ENCODE results near the gene TMEFF2. TPM values are rescaled to one million over a fixed set of nuclear protein-coding genes. Genes with fewer than 3 reads are reported as not detected.

TMEFF2 gene
- total RNA-seq, 1 donor from 2014 or later, result 0.41 TPM

DNA sequence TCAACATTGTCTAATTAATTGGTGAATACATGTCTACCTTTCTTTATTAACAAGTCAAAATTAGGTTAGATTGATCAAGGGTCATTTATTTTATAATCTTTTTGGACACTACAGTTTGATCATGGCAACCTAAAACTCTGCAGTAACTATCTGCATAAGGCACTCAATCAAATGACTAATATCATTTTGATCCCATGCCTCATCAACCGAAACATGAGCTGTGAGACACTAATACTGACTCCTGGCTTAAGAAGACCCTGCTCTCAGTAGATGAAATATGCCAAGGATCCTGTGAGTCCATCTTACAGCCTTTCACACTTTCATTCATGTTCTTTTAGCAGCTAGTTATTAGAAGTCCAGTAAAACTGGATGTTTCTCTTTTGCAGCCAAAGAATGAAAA, 178.5 kb downstream of the TMEFF2 start:
- H3K27ac ChIP-seq (ENCODE audit: low read depth, low read length), result no peak overlapping the region
- no peaks in the 10 kb centered on the region for H3K9me3 ChIP-seq (ENCODE audit: insufficient read depth, low read depth, low read length)
- Mint-ChIP-seq H3K9me3 (ENCODE audit: unreplicated experiment) (no peaks in the 10 kb centered on the region), H3K27ac (ENCODE audit: unreplicated experiment) (no peak overlapping the region), H3K36me3 (ENCODE audit: low read depth, unreplicated experiment) (no peaks in the 10 kb centered on the region), H3K27me3 (ENCODE audit: low read depth, unreplicated experiment) (peaks cover 4% of the 10 kb centered on the region), H3K4me1 (ENCODE audit: low read depth, unreplicated experiment) (no peaks in the 10 kb centered on the region), H3K4me3 (ENCODE audit: unreplicated experiment) (no peak overlapping the region)
- DNase-seq (ENCODE audit: low read depth) (peak; percentile 76), FAIRE-seq (no peak)
- H3K9ac ChIP-seq (ENCODE audit: low read length), result no peak overlapping the region
- no peaks in the 10 kb centered on the region for H4K20me1 ChIP-seq (ENCODE audit: insufficient read depth, low read length)
- H2AFZ ChIP-seq (ENCODE audit: low read depth, low read length), result no peak overlapping the region
- no peaks in the 10 kb centered on the region for H3K36me3 ChIP-seq (ENCODE audit: insufficient read depth, low read length)
- H3K4me2 ChIP-seq (ENCODE audit: low read length), result peak overlapping the region; percentile 17
- TF ChIP-seq, protein P1, sequence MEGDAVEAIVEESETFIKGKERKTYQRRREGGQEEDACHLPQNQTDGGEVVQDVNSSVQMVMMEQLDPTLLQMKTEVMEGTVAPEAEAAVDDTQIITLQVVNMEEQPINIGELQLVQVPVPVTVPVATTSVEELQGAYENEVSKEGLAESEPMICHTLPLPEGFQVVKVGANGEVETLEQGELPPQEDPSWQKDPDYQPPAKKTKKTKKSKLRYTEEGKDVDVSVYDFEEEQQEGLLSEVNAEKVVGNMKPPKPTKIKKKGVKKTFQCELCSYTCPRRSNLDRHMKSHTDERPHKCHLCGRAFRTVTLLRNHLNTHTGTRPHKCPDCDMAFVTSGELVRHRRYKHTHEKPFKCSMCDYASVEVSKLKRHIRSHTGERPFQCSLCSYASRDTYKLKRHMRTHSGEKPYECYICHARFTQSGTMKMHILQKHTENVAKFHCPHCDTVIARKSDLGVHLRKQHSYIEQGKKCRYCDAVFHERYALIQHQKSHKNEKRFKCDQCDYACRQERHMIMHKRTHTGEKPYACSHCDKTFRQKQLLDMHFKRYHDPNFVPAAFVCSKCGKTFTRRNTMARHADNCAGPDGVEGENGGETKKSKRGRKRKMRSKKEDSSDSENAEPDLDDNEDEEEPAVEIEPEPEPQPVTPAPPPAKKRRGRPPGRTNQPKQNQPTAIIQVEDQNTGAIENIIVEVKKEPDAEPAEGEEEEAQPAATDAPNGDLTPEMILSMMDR (IDR thresholded peaks at IDR 0.05; ENCODE audit: insufficient read depth, low read depth, low read length), result no peak
- TF ChIP-seq EZH2 (IDR thresholded peaks at IDR 0.05; ENCODE audit: insufficient read depth, low read length), result no peak
- H3K27me3 ChIP-seq (ENCODE audit: insufficient read depth, low read length), result no peaks in the 10 kb centered on the region
- no peaks in the 10 kb centered on the region for H3K79me2 ChIP-seq (ENCODE audit: insufficient read depth, low read length)
- H3K4me3 ChIP-seq (ENCODE audit: insufficient read depth, low read depth, low read length), result no peak overlapping the region
- no peaks in the 10 kb centered on the region for H3K4me1 ChIP-seq (ENCODE audit: insufficient read depth, low read length)

DNA sequence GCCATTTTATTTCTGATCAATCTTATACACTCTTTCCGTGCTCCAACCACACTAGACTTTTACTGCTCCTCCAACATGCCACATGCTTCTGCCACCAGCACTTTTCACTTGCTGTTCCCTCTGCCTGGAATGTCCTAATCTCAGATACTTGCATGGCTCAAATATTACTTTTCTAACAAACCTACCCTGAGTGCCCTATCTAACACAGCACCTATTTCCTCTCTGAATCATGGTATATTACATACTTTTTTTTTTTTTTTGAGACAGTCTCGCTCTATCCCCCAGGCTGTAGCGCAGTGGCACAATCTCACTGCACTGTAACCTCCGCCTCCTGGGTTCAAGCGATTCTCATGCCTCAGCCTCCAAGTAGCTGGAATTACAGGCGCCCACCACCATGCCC, 181.5 kb downstream of the TMEFF2 start:
- no peak overlapping the region for H3K27ac Mint-ChIP-seq (ENCODE audit: unreplicated experiment)

DNA sequence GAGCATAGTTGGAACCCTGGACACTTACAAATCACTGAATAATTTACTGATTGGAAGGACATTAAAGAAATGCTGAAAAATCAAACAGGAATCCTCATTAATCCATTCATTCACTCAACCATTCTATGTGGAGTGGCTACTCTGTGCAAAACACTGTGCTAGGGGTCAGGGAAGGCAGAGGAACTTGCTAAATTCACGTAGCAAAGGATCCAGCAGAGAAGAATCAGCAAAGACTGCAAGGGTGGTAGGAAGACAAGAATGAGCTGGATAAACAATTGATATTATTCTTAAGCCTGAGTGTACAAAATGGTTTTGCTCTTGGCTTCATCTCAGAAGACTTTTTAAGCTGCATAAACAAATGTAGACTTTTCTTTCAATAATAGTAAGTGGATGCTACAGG, 183.5 kb downstream of the TMEFF2 start:
- Histone ChIP-seq H3K36me3 (ENCODE audit: insufficient read depth, low read length) (no peaks in the 10 kb centered on the region), H2AFZ (ENCODE audit: low read depth, low read length) (peak overlapping the region; percentile 22), H3K9me3 (ENCODE audit: insufficient read depth, low read depth, low read length) (no peaks in the 10 kb centered on the region), H3K27me3 (ENCODE audit: insufficient read depth, low read length) (no peaks in the 10 kb centered on the region), H3K4me2 (ENCODE audit: low read length) (no peak overlapping the region), H3K27ac (ENCODE audit: low read depth, low read length) (no peak overlapping the region), H3K79me2 (ENCODE audit: insufficient read depth, low read length) (no peaks in the 10 kb centered on the region), H3K4me3 (ENCODE audit: insufficient read depth, low read depth, low read length) (no peak overlapping the region), H4K20me1 (ENCODE audit: insufficient read depth, low read length) (no peaks in the 10 kb centered on the region), H3K4me1 (ENCODE audit: insufficient read depth, low read length) (no peaks in the 10 kb centered on the region), H3K9ac (ENCODE audit: low read length) (no peak overlapping the region)
- no peak for FAIRE-seq
- H3K4me1 Mint-ChIP-seq (ENCODE audit: low read depth, unreplicated experiment), result peaks cover 6% of the 10 kb centered on the region
- TF ChIP-seq EZH2 (IDR thresholded peaks at IDR 0.05; ENCODE audit: insufficient read depth, low read length), result no peak
- TF ChIP-seq, protein P1 (IDR thresholded peaks at IDR 0.05; ENCODE audit: insufficient read depth, low read depth, low read length), result no peak
- DNase-seq (ENCODE audit: low read depth), result peak; percentile 70
- H3K9me3 Mint-ChIP-seq (ENCODE audit: unreplicated experiment), result peaks cover 2% of the 10 kb centered on the region
- H3K4me3 Mint-ChIP-seq (ENCODE audit: unreplicated experiment), result no peak overlapping the region
- H3K27me3 Mint-ChIP-seq (ENCODE audit: low read depth, unreplicated experiment), result no peaks in the 10 kb centered on the region
- no peaks in the 10 kb centered on the region for H3K36me3 Mint-ChIP-seq (ENCODE audit: low read depth, unreplicated experiment)
- H3K27ac Mint-ChIP-seq (ENCODE audit: unreplicated experiment), result no peak overlapping the region

More for the DNA sequence above, 181.5 kb downstream of the TMEFF2 start:
- no peak for FAIRE-seq
- Mint-ChIP-seq H3K9me3 (ENCODE audit: unreplicated experiment) (no peaks in the 10 kb centered on the region), H3K4me3 (ENCODE audit: unreplicated experiment) (no peak overlapping the region), H3K27me3 (ENCODE audit: low read depth, unreplicated experiment) (peaks cover 2% of the 10 kb centered on the region), H3K4me1 (ENCODE audit: low read depth, unreplicated experiment) (no peaks in the 10 kb centered on the region), H3K36me3 (ENCODE audit: low read depth, unreplicated experiment) (no peaks in the 10 kb centered on the region)
- no peak overlapping the region for H3K27ac ChIP-seq (ENCODE audit: low read depth, low read length)
- DNase-seq (ENCODE audit: low read depth), result no peak
- H3K4me2 ChIP-seq (ENCODE audit: low read length), result no peak overlapping the region
- no peaks in the 10 kb centered on the region for H3K27me3 ChIP-seq (ENCODE audit: insufficient read depth, low read length)
- TF ChIP-seq, protein P1 (IDR thresholded peaks at IDR 0.05; ENCODE audit: insufficient read depth, low read depth, low read length), result no peak
- TF ChIP-seq EZH2 (IDR thresholded peaks at IDR 0.05; ENCODE audit: insufficient read depth, low read length), result no peak
- no peak overlapping the region for H3K9ac ChIP-seq (ENCODE audit: low read length)
- no peak overlapping the region for H3K4me3 ChIP-seq (ENCODE audit: insufficient read depth, low read depth, low read length)
- H2AFZ ChIP-seq (ENCODE audit: low read depth, low read length), result no peak overlapping the region
- H4K20me1 ChIP-seq (ENCODE audit: insufficient read depth, low read length), result no peaks in the 10 kb centered on the region
- H3K9me3 ChIP-seq (ENCODE audit: insufficient read depth, low read depth, low read length), result no peaks in the 10 kb centered on the region
- H3K36me3 ChIP-seq (ENCODE audit: insufficient read depth, low read length), result no peaks in the 10 kb centered on the region
- H3K4me1 ChIP-seq (ENCODE audit: insufficient read depth, low read length), result no peaks in the 10 kb centered on the region
- H3K79me2 ChIP-seq (ENCODE audit: insufficient read depth, low read length), result no peaks in the 10 kb centered on the region
